Vagina (tissue), 2 donors: ENCODE data around the gene NRP2.

Experiments used
- CTCF ChIP-seq, 3 experiments: fragments of 450-650 bp in 2 of 3; fragments of 200-600 bp in 1 of 3; sonication (generic) in 1 of 3; IDR thresholded peaks; one replicate each; pipeline ENCODE4 v1.5.1; 2017 to 2019; ENCODE audit warnings: antibody characterized with exemption in 3 of 3, mild to moderate bottlenecking in 2 of 3, moderate library complexity in 2 of 3
- POLR2AphosphoS5 ChIP-seq, 2 donors: sonication (generic); formaldehyde crosslinking; IDR thresholded peaks; one replicate each; pipeline ENCODE4 v1.9.0; 2017; ENCODE audit warnings: antibody characterized with exemption in 2 of 2, mild to moderate bottlenecking in 2 of 2, low read depth in 1 of 2; ENCODE audit not compliant: insufficient read depth in 1 of 2

DNA sequence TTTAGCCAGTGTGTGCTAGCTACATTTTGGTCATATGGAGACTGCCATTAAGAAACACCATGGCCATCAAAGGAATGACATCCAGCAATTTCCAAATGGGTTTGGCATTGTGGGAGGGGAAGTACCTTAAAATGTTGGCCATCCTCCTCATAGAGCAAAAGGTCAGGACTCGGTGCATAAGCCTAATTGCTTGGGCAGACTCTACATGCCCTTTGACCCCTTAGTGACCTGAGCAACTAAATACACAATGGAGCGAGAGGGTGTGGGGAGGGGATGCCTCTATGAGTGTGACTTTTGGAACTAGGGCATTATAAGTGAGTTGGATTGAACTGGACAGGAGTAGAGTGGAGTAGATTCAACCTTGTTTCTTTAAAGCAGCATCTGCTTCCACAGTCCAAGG lies 44.9 kb downstream of the NRP2 start:
- TF ChIP-seq CTCF (IDR thresholded peaks at IDR 0.05) (no peak), POLR2AphosphoS5 (IDR thresholded peaks at IDR 0.05; ENCODE audit: insufficient read depth in 1 of 2, low read depth in 1 of 2) (no peak)
